Panc1 (cell line): ENCODE data around the gene EIPR1. TPM values are rescaled to one million over a fixed set of nuclear protein-coding genes. Genes with fewer than 3 reads are reported as not detected.

Source experiments
- ATAC-seq: fragments of 200-7000 bp; cut with Tn5 transposase; 2 replicates; pipeline ENCODE4 v1.9.1; 2020; ENCODE audit warnings: mild to moderate bottlenecking, moderate library complexity
- BruUV-seq: library from RNA; stranded (reverse); fragments of 400-500 nt; replicated peaks from 2 replicates; lab custom pipeline; 2021; lab: Mats Ljungman, UMichigan
- CTCF ChIA-PET: fragments of 300-600 bp; sonication (Branson Sonifier 250); formaldehyde crosslinking; loops from one replicate; lab custom pipeline; 2022; ENCODE audit warnings: antibody characterized with exemption; lab: Charles Lee
- POLR2A ChIA-PET: fragments of 300-600 bp; sonication (Branson Sonifier 250); formaldehyde crosslinking; loops from one replicate; lab custom pipeline; 2022; ENCODE audit warnings: antibody characterized with exemption; lab: Charles Lee
- DNase-seq: peaks from one replicate; pipeline ENCODE4 v3.0.0-alpha.2; 2010; ENCODE audit warnings: low read depth, low spot score
- H3K27ac ChIP-seq: 2 replicates; pipeline ENCODE4 v1.5.1; 2011; ENCODE audit warnings: mild to moderate bottlenecking, low read length, inconsistent platforms
- H3K27me3 ChIP-seq: fragments of 200-500 bp; sonication (Bioruptor generic); 2 replicates; pipeline ENCODE4 v1.6.0; 2014; ENCODE audit warnings: low read length, inconsistent platforms; ENCODE audit not compliant: control insufficient read depth, insufficient read depth
- H3K36me3 ChIP-seq: fragments of 200-500 bp; sonication (Bioruptor generic); 2 replicates; pipeline ENCODE4 v1.5.1; 2014; ENCODE audit warnings: inconsistent platforms, mild to moderate bottlenecking, low read length, moderate library complexity; ENCODE audit not compliant: control insufficient read depth, insufficient read depth
- H3K4me1 ChIP-seq: 2 replicates; pipeline ENCODE4 v1.5.1; 2011; ENCODE audit warnings: inconsistent platforms, mild to moderate bottlenecking, low read length, moderate library complexity; ENCODE audit not compliant: control insufficient read depth, insufficient read depth
- H3K4me3 ChIP-seq, 2 experiments: 2 replicates each; pipeline ENCODE4 v1.5.1; 2011 to 2012; ENCODE audit warnings: low read depth in 2 of 2, low read length in 2 of 2, mild to moderate bottlenecking in 2 of 2, inconsistent platforms in 1 of 2, moderate library complexity in 1 of 2
- H3K9me3 ChIP-seq: fragments of 200-500 bp; sonication (Bioruptor generic); 2 replicates; pipeline ENCODE4 v1.5.1; 2014; ENCODE audit warnings: low read depth, mild to moderate bottlenecking, inconsistent platforms, low read length, moderate library complexity; ENCODE audit not compliant: control insufficient read depth, insufficient read depth
- CTCF ChIP-seq: fragments of 450-650 bp; IDR thresholded peaks from 2 replicates; pipeline ENCODE4 v1.5.1; 2017; ENCODE audit warnings: mild to moderate bottlenecking
- POLR2AphosphoS5 ChIP-seq: IDR thresholded peaks from 2 replicates; pipeline ENCODE4 v1.6.1; 2012; ENCODE audit warnings: mild to moderate bottlenecking, low read depth, low read length, moderate library complexity
- SIN3A ChIP-seq: IDR thresholded peaks from 2 replicates; pipeline ENCODE4 v1.6.1; 2012; ENCODE audit warnings: low read depth, mild to moderate bottlenecking, low read length, moderate library complexity, borderline replicate concordance; ENCODE audit not compliant: insufficient read depth
- TCF7L2 ChIP-seq: IDR thresholded peaks from 2 replicates; pipeline ENCODE4 v1.6.1; 2011; ENCODE audit warnings: mild to moderate bottlenecking, low read depth, low read length, inconsistent platforms
- in situ Hi-C: cut with HindIII; loops from 2 replicates; pipeline ENCODE4 v1.10.0; 2016; ENCODE audit warnings: low sequenced_read_pairs, low pct_unique_long_range_greater_than_20kb
- intact Hi-C: fragments of 100-400 bp; cut with micrococcal nuclease; formaldehyde crosslinking; loops from one replicate; pipeline ENCODE4 v1.10.0; 2022; ENCODE audit not compliant: unreplicated experiment
- total RNA-seq: library from RNA; stranded (reverse); gene quantifications from one replicate; pipeline ENCODE4 v1.2.1, GENCODE V29; 2021; ENCODE audit not compliant: unreplicated experiment
- TF ChIP-seq, protein P1 (sequence below), 2 experiments: IDR thresholded peaks; 2 replicates each; pipeline ENCODE4 v1.6.1; 2011 to 2012; ENCODE audit warnings: low read depth in 2 of 2, control low read depth in 1 of 2, low read length in 1 of 2, mild to moderate bottlenecking in 1 of 2, moderate library complexity in 1 of 2; ENCODE audit not compliant: insufficient read depth in 1 of 2

The EIPR1 gene
- total RNA-seq, 1 experiment from 2014 or later = 26.7 TPM

GRCh38 chr2:3420076-3420768, 42.6 kb upstream of the EIPR1 start:
- Histone ChIP-seq H3K4me3 (no peak overlapping the region), H3K36me3 (peaks cover 5% of the 10 kb centered on the region; the same call in 1 of the 2 replicates), H3K9me3 (no peaks in the 10 kb centered on the region), H3K4me1 (no peaks in the 10 kb centered on the region), H3K27me3 (no peaks in the 10 kb centered on the region), H3K27ac (no peak overlapping the region)
- TF ChIP-seq CTCF = no peak
- TF ChIP-seq, protein P1, sequence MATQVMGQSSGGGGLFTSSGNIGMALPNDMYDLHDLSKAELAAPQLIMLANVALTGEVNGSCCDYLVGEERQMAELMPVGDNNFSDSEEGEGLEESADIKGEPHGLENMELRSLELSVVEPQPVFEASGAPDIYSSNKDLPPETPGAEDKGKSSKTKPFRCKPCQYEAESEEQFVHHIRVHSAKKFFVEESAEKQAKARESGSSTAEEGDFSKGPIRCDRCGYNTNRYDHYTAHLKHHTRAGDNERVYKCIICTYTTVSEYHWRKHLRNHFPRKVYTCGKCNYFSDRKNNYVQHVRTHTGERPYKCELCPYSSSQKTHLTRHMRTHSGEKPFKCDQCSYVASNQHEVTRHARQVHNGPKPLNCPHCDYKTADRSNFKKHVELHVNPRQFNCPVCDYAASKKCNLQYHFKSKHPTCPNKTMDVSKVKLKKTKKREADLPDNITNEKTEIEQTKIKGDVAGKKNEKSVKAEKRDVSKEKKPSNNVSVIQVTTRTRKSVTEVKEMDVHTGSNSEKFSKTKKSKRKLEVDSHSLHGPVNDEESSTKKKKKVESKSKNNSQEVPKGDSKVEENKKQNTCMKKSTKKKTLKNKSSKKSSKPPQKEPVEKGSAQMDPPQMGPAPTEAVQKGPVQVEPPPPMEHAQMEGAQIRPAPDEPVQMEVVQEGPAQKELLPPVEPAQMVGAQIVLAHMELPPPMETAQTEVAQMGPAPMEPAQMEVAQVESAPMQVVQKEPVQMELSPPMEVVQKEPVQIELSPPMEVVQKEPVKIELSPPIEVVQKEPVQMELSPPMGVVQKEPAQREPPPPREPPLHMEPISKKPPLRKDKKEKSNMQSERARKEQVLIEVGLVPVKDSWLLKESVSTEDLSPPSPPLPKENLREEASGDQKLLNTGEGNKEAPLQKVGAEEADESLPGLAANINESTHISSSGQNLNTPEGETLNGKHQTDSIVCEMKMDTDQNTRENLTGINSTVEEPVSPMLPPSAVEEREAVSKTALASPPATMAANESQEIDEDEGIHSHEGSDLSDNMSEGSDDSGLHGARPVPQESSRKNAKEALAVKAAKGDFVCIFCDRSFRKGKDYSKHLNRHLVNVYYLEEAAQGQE (IDR thresholded peaks at IDR 0.05; ENCODE audit: insufficient read depth in 1 of 2, low read depth in 2 of 2, low read length in 1 of 2) = no peak
- no peak for TF ChIP-seq SIN3A
- TF ChIP-seq POLR2AphosphoS5 = no peak
- no peak for TF ChIP-seq TCF7L2
- CTCF ChIA-PET = no interaction called here
- DNase-seq (no peak), ATAC-seq (no peak)
- in situ Hi-C loops = no loop called here
- no TSS peak for BruUV-seq
- intact Hi-C loops = no loop called here
- POLR2A ChIA-PET = no interaction called here

- Histone ChIP-seq H3K4me1 (no peaks in the 10 kb centered on the region), H3K4me3 (no peak overlapping the region), H3K9me3 (no peaks in the 10 kb centered on the region), H3K27ac (no peak overlapping the region), H3K36me3 (no peaks in the 10 kb centered on the region; the same call in 1 of the 2 replicates), H3K27me3 (no peaks in the 10 kb centered on the region)
- DNase-seq = no peak
- TF ChIP-seq TCF7L2 (no peak), POLR2AphosphoS5 (no peak), CTCF (no peak), SIN3A (no peak)
- TF ChIP-seq, protein P1 (IDR thresholded peaks at IDR 0.05; ENCODE audit: insufficient read depth in 1 of 2, low read depth in 2 of 2, low read length in 1 of 2) = no peak
- intact Hi-C loops (no loop called here), in situ Hi-C loops (no loop called here)
- BruUV-seq = no TSS peak
- ChIA-PET POLR2A (interaction anchor here (0.5 kb wide), 1 partner anchor 233 kb away, joined by 7 read pairs; no protein-coding TSS in a partner anchor), CTCF (no interaction called here)
- no peak for ATAC-seq
These were observed 41.3 kb upstream of the EIPR1 start for GRCh38 chr2:3418766-3419404.
